Mesenchymal stem cell (in vitro differentiated cells and primary cell): ENCODE results near the gene DNAJC10.
"Not testable (repeated sequence)": the region's sequence is repeated elsewhere in the genome, so short reads cannot be mapped to it uniquely, and the experiment has no call there.

Experiments used
- DNase-seq: peaks from one replicate; pipeline ENCODE4 v3.0.0-alpha.2; 2013
- H2AFZ ChIP-seq: one replicate; pipeline ENCODE4 v1.6.1; 2013; ENCODE audit warnings: low read depth, mild to moderate bottlenecking, control low read depth, inconsistent platforms, low read length, moderate library complexity
- H2AK5ac ChIP-seq: 2 replicates; pipeline ENCODE4 v1.6.1; 2013; ENCODE audit warnings: low read length, moderate library complexity, mild to moderate bottlenecking, inconsistent platforms; ENCODE audit not compliant: severe bottlenecking
- H2BK120ac ChIP-seq: one replicate; pipeline ENCODE4 v1.6.1; 2013; ENCODE audit warnings: low read depth, mild to moderate bottlenecking, inconsistent platforms, low read length, moderate library complexity
- H2BK12ac ChIP-seq, 2 experiments: one replicate each; pipeline ENCODE4 v1.6.1; 2013; ENCODE audit warnings: inconsistent platforms in 2 of 2, low read length in 2 of 2, mild to moderate bottlenecking in 2 of 2, moderate library complexity in 2 of 2, control low read depth in 1 of 2
- H2BK15ac ChIP-seq: one replicate; pipeline ENCODE4 v1.6.1; 2013; ENCODE audit warnings: mild to moderate bottlenecking, low read depth, inconsistent platforms; ENCODE audit not compliant: poor library complexity, severe bottlenecking
- H2BK5ac ChIP-seq: 2 replicates; pipeline ENCODE4 v1.6.1; 2013; ENCODE audit warnings: low read depth, mild to moderate bottlenecking, low read length, control low read depth, inconsistent platforms; ENCODE audit not compliant: poor library complexity, severe bottlenecking
- H3K14ac ChIP-seq, 2 experiments: one replicate each; pipeline ENCODE4 v1.6.1; 2013; ENCODE audit warnings: inconsistent platforms in 2 of 2, low read length in 2 of 2, control low read depth in 1 of 2, mild to moderate bottlenecking in 1 of 2, moderate library complexity in 1 of 2
- H3K18ac ChIP-seq, 2 experiments: one replicate each; pipeline ENCODE4 v1.6.1; 2013; ENCODE audit warnings: inconsistent platforms in 2 of 2, low read length in 2 of 2, control low read depth in 1 of 2, low read depth in 1 of 2, mild to moderate bottlenecking in 1 of 2
- H3K23ac ChIP-seq, 2 experiments: one replicate each; pipeline ENCODE4 v1.6.1; 2013; ENCODE audit warnings: inconsistent platforms in 2 of 2, low read length in 2 of 2, mild to moderate bottlenecking in 2 of 2, moderate library complexity in 2 of 2, control low read depth in 1 of 2
- H3K27ac ChIP-seq: 2 replicates; pipeline ENCODE4 v1.5.1; 2013; ENCODE audit warnings: mild to moderate bottlenecking, moderate library complexity, low read length, control low read depth, inconsistent platforms; ENCODE audit not compliant: poor library complexity, severe bottlenecking
- H3K27me3 ChIP-seq, 2 experiments: 2 replicates each; pipeline versions ENCODE4 v1.6.1 to v1.7.0; 2013; ENCODE audit warnings: low read length in 2 of 2, mild to moderate bottlenecking in 2 of 2, moderate library complexity in 2 of 2, control low read depth in 1 of 2, inconsistent platforms in 1 of 2; ENCODE audit not compliant: control insufficient read depth in 1 of 2, insufficient read depth in 1 of 2
- H3K36me3 ChIP-seq, 2 experiments: 2 replicates each; pipeline versions ENCODE4 v1.6.1 to v1.7.0; 2013; ENCODE audit warnings: low read length in 2 of 2, control low read depth in 1 of 2, inconsistent platforms in 1 of 2, low read depth in 1 of 2, mild to moderate bottlenecking in 1 of 2; ENCODE audit not compliant: insufficient read depth in 2 of 2, control insufficient read depth in 1 of 2
- H3K4ac ChIP-seq, 2 experiments: one replicate each; pipeline ENCODE4 v1.6.1; 2013; ENCODE audit warnings: inconsistent platforms in 2 of 2, low read length in 2 of 2, mild to moderate bottlenecking in 2 of 2, moderate library complexity in 2 of 2, control low read depth in 1 of 2, low read depth in 1 of 2
- H3K4me1 ChIP-seq: 2 replicates; pipeline ENCODE4 v1.6.1; 2013; ENCODE audit warnings: low read depth, low read length, control low read depth; ENCODE audit not compliant: control insufficient read depth, insufficient read depth
- H3K4me2 ChIP-seq: 2 replicates; pipeline ENCODE4 v1.6.1; 2013; ENCODE audit warnings: low read length, mild to moderate bottlenecking, inconsistent platforms; ENCODE audit not compliant: poor library complexity, severe bottlenecking
- H3K4me3 ChIP-seq, 2 experiments: 2 replicates each; pipeline versions ENCODE4 v1.5.1 to v1.7.0; 2013; ENCODE audit warnings: low read length in 2 of 2, mild to moderate bottlenecking in 2 of 2, control low read depth in 1 of 2, low read depth in 1 of 2; ENCODE audit not compliant: insufficient read depth in 1 of 2
- H3K79me1 ChIP-seq: replicated peaks from 2 replicates; pipeline ENCODE4 v1.6.1; 2013; ENCODE audit warnings: mild to moderate bottlenecking, control low read depth, low read length, inconsistent platforms; ENCODE audit not compliant: poor library complexity, severe bottlenecking
- H3K9ac ChIP-seq: 2 replicates; pipeline ENCODE4 v1.7.0; 2013; ENCODE audit warnings: mild to moderate bottlenecking, low read length, moderate library complexity
- H3K9me3 ChIP-seq: 2 replicates; pipeline ENCODE4 v1.7.0; 2013; ENCODE audit warnings: mild to moderate bottlenecking, low read length; ENCODE audit not compliant: control insufficient read depth
- H4K8ac ChIP-seq: one replicate; pipeline ENCODE4 v1.6.1; 2013; ENCODE audit warnings: inconsistent platforms, mild to moderate bottlenecking, low read length, moderate library complexity
- H4K91ac ChIP-seq: one replicate; pipeline ENCODE4 v1.6.1; 2013; ENCODE audit warnings: mild to moderate bottlenecking, low read length, inconsistent platforms
- WGBS: methylation state at CpG from one replicate; pipeline ENCODE4 v1.1.7; 2013; ENCODE audit warnings: mixed read lengths; 5-methylcytosine and 5-hydroxymethylcytosine counted together

Gene DNAJC10

DNA sequence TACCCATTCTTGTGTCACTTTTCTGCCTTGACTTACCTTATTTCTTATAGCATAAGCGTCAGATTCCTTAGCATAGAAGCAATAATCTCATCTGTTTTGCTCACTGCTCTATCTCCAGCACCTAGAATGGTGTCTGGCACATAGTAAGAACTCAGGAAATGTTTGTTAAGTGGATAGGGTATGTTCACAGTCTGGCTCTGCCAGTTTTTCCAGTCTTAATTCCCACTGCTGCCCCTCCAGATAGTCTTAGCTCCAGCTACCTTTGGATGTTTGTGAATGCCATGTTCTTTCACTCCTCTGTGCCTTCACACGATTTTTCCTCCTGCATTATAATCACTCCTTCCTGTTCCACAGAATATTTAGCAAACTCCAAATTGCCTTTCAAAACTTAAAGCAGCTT lies 29.0 kb downstream of the DNAJC10 start:
- no peak overlapping the region for H2AK5ac ChIP-seq
- no peak overlapping the region for H3K4me2 ChIP-seq
- H3K79me1 ChIP-seq, result peaks cover 6% of the 10 kb centered on the region
- H3K27me3 ChIP-seq, result no peaks in the 10 kb centered on the region
- peaks cover 9 to 60% of the 10 kb centered on the region in 2 experiments for H3K36me3 ChIP-seq
- H3K18ac ChIP-seq, result no peak overlapping the region
- H2BK15ac ChIP-seq, result no peak overlapping the region
- H3K9me3 ChIP-seq, result no peaks in the 10 kb centered on the region
- H2BK120ac ChIP-seq, result no peak overlapping the region
- H3K14ac ChIP-seq, result no peak overlapping the region
- H4K8ac ChIP-seq, result no peak overlapping the region
- H2BK5ac ChIP-seq, result no peak overlapping the region
- no peak overlapping the region for H3K9ac ChIP-seq
- H3K4me1 ChIP-seq, result no peaks in the 10 kb centered on the region
- no peak overlapping the region for H2AFZ ChIP-seq
- H4K91ac ChIP-seq, result no peak overlapping the region
- no peak overlapping the region for H3K23ac ChIP-seq
- H3K4me3 ChIP-seq, result no peak overlapping the region
- H3K4ac ChIP-seq, result no peak overlapping the region
- no peak for DNase-seq
- H2BK12ac ChIP-seq, result no peak overlapping the region
- WGBS, result 95% methylated on average over 2 of the region's 2 CpGs
- no peak overlapping the region for H3K27ac ChIP-seq

DNA sequence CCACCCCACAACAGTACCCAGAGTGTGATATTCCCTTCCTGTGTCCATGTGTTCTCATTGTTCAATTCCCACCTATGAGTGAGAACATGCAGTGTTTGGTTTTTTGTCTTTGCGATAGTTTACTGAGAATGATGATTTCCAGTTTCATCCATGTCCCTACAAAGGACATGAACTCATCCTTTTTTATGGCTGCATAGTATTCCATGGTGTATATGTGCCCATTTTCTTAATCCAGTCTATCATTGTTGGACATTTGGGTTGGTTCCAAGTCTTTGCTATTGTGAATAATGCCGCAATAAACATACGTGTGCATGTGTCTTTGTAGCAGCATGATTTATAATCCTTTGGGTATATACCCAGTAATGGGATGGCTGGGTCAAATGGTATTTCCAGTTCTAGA lies 29.8 kb downstream of the DNAJC10 start:
- H3K14ac ChIP-seq, H3K4me2 ChIP-seq, H2AK5ac ChIP-seq, H2BK12ac ChIP-seq, H3K27me3 ChIP-seq, DNase-seq, H3K4me1 ChIP-seq, H2BK120ac ChIP-seq, H3K79me1 ChIP-seq, H3K23ac ChIP-seq, H3K18ac ChIP-seq, H3K9me3 ChIP-seq, H2BK5ac ChIP-seq, H3K9ac ChIP-seq, H2AFZ ChIP-seq, H4K91ac ChIP-seq, H3K4ac ChIP-seq, H4K8ac ChIP-seq, H3K27ac ChIP-seq, H2BK15ac ChIP-seq, H3K4me3 ChIP-seq: not testable (repeated sequence)
- peaks cover 9 to 60% of the 10 kb centered on the region in 2 experiments for H3K36me3 ChIP-seq
- WGBS, result 83% methylated on average over 1 of the region's 3 CpGs

DNA sequence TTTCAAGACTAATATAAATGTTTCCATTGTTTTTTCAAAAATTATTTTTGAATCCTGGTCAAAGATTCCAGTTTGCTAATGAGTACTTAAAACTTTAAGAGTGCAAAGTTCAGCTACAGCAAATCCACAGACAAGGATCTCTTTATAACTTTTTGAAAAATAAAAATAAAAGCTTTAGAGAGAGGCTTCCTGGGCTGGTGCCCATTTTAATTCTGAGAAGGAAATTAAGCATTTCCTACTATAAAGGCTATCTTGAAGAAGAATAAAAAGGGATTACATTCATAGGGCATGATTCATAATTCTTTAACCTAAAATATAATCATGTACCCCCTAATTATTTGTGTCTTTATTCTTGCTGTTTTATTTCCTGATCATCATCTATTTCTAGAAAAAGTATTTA lies 38.2 kb downstream of the DNAJC10 start:
- Histone ChIP-seq H4K8ac (no peak overlapping the region), H3K9ac (no peak overlapping the region), H3K36me3 (peaks cover 5 to 91% of the 10 kb centered on the region in 2 experiments), H2BK120ac (no peak overlapping the region), H3K9me3 (no peaks in the 10 kb centered on the region), H3K23ac (no peak overlapping the region), H3K4me2 (no peak overlapping the region), H3K79me1 (peaks cover 5% of the 10 kb centered on the region), H3K4me3 (no peak overlapping the region), H3K27me3 (no peaks in the 10 kb centered on the region), H4K91ac (no peak overlapping the region), H3K18ac (no peak overlapping the region), H2AK5ac (no peak overlapping the region), H2BK12ac (no peak overlapping the region), H2BK5ac (no peak overlapping the region), H3K4ac (no peak overlapping the region), H3K14ac (no peak overlapping the region), H3K4me1 (no peaks in the 10 kb centered on the region), H2AFZ (no peak overlapping the region), H3K27ac (no peak overlapping the region), H2BK15ac (no peak overlapping the region)
- no peak for DNase-seq

DNA sequence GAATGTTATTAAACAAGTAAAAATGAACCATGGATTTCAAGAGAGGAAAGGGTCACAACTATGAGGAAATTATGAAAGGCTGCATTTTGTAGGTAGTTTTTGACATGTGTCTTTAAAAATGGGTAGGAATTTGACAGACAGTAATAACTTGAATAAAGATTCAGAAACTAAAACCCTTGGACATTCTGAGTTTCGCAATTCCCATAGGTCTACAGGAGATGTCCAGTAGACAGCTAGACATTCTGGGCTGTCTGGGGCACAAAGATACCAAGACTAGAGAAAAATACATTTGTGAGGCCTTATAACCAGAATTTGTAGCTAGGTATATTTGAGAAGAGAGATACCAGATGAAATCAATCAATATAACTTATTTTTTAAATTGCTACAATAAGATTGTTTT lies 42.3 kb downstream of the DNAJC10 start:
- 100% methylated on average over 1 of the region's 1 CpG for WGBS
- H3K9ac ChIP-seq, result no peak overlapping the region
- peaks cover 3% of the 10 kb centered on the region for H3K79me1 ChIP-seq
- H3K18ac ChIP-seq, result no peak overlapping the region
- no peak overlapping the region for H3K23ac ChIP-seq
- no peaks in the 10 kb centered on the region for H3K4me1 ChIP-seq
- H3K4ac ChIP-seq, result no peak overlapping the region
- no peak overlapping the region for H2AK5ac ChIP-seq
- H2BK120ac ChIP-seq, result no peak overlapping the region
- H2BK12ac ChIP-seq, result no peak overlapping the region
- peaks cover 3 to 90% of the 10 kb centered on the region in 2 experiments for H3K36me3 ChIP-seq
- H3K27me3 ChIP-seq, result no peaks in the 10 kb centered on the region
- no peak overlapping the region for H2BK5ac ChIP-seq
- H3K27ac ChIP-seq, result no peak overlapping the region
- no peak for DNase-seq
- no peak overlapping the region for H3K4me3 ChIP-seq
- H2BK15ac ChIP-seq, result no peak overlapping the region
- no peak overlapping the region for H2AFZ ChIP-seq
- no peak overlapping the region for H4K91ac ChIP-seq
- H3K4me2 ChIP-seq, result no peak overlapping the region
- no peak overlapping the region for H3K14ac ChIP-seq
- no peaks in the 10 kb centered on the region for H3K9me3 ChIP-seq
- H4K8ac ChIP-seq, result no peak overlapping the region
